NCI-H1436 (cell line): ENCODE results near the gene KIF2A.

Experiments
- DNase-seq: peaks from one replicate; lab custom pipeline; 2025; lab: John Stamatoyannopoulos, UW

KIF2A gene

DNA sequence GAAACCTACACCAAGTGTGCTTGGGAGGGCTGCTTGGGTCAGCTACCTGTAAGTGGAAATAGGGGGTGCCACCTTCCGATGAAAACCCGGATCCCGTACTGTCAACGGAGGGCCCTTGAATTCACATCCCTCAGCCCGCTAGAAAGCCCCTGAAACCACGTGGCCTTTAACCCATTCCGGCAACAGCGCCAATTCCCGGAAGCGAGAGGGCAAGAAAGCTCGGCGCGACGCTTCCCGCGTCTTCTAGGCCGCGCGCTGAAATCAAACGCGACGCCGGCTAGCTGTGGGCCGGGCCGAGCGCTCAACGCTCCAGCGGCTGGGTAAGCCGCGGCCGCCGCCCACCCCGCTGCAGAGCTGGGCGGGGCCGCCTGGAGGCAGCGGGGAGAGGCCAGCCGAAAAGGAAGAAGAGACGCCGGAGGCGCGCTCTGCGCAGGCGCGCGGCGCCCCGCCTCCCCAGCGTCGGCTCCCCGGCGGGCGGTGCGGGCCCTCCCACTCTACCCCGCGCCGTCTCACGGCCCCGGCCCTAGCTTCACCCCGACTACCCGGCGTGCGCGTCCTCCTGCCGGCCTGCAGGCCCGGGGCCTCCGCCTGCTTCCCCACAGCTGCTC, at the start of gene KIF2A:
Gene KIF2A, plus strand, starts transcription at position 492 of the 608 bp plus-strand sequence. CDS start 267 bp downstream, outside the sequence.
- peak; percentile 92 for DNase-seq

DNA sequence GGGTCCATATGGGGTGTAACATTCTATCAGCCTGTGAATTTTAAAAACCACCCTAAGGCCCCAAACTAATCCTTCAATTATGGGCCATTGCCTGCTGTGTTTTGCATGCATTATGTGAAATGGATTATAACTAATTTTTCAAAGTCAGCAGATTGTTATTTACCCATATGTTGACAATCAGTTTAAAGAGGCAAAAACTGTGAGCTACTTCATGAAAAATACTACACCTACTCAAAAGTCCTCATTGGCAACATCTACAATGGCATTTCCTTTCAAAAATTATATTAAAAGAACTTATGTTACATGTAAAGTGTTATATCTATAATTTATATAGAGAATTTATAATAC, 49.0 kb upstream of the KIF2A start:
- DNase-seq, result no peak

DNA sequence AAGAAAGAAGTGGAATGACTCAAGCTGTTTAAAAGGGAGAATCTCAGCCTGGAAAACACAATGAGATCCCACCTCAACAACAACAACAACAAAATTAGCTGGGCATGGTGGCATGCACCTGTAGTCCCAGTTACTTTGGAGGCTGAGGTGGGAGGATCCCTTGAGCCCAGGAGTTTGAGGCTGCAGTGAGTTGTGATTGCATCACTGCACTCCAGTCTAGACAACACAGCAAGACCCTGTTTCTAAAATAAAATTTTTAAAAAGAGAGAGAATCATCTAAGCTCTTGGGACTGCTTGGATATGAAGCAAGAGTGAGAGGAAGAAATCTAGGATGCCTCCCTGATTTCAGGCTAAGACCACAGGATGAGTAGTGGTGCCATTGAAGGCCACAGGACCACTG, 47.4 kb upstream of the KIF2A start:
- no peak for DNase-seq

DNA sequence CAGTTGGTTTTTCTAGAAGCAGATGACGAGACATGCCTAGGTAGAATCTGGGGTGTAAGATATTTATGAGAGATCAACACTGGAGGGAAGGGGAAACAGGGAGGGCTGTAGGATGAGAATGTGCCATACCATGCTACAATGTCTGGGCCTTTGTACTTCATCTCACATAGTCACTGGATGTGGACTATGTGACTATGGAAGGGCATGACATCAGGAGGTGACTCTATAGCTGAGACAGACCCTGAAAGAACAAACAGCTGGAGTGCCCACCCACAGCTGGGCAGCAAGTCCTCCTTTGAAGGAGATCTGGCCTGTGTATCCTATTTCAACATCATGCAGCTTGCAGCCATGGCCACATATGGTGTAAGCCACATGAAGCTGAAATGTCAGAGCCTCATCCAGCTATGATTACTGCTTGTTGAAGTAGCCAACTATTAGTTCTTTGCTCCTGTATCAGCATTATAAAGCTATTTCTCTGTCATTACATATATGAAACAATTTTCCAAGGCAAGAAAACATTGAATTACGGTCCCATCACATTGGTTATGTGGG, 46.2 kb upstream of the KIF2A start:
- no peak for DNase-seq

DNA sequence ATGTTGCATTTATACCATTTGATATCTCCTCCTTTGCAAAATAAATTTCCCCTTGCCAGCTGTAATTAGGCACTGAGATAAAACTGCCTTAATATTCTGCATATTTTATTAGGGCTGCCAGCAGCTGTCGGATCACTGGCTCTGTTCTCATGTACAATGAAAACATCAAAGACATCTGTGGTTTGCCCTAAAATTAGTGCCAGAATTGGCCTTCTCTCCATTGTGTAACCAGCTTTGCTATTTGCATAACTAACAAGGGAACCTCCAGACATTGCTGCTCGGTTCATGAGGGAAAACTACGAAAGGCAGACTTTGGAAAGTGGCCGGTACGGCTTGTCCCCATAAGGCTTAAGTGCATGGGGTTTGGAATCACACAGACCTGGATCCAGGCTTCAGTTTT, 45.5 kb upstream of the KIF2A start:
- no peak for DNase-seq

DNA sequence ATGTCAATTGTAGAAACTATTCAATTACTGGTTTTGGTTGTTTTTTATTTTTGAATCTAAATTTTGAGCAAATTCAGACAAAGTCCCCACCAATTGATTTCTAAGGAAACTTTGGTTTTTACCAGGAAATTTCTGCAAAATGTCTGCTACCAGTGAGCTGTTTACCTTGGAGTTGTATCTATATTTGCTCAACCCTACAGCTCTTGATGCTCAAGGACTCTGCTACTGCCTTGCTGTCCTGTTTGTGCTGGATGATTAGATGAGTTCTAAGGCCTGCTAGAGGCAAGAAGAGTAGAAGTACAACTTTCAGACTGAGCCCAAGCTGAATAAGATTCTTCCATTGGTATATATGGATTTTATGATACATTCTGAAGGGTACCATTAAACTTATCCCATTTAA, 42.6 kb upstream of the KIF2A start:
- DNase-seq, result no peak

DNA sequence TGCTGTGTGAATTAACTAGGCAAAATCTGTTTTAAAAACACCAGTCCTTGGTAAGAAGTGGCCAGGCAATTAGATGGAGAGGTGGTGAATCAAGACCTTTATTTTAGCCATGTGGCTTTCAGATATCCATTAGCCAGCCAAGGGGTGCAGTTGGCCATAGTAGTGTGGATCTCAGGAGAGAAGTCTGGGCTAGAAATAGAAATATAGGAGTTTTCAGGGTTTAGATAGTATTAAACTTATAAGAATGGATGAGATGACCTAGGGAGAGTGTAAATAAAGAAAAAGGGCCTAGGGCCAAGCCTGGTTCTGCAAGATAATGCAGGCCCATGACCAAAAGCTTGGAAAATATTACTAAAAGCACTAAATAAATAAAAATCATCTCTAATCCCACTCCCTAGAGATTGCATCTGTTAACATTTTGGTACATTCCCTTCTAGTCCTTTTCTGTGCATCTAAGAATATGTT, 40.3 kb upstream of the KIF2A start:
- no peak for DNase-seq

DNA sequence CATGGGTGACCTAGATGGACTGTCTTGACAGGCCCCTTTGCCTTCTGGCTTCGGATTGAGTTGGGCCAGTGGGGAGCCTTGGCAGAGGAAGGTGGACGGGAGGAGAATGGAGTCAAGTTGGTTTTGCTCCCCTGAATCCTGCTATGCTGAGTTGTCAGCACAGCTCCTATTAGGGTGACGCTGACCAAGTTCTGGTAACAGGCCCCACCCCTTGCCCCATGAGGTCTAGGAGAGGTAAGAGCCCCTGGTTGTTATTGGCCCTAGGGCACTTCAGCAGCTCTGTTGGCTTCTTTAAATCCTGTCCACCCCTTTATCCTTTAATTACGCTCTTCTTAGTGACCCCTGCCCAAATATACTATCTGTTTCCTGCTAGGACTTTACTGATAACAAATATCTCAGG, 39.4 kb upstream of the KIF2A start:
- no peak for DNase-seq

DNA sequence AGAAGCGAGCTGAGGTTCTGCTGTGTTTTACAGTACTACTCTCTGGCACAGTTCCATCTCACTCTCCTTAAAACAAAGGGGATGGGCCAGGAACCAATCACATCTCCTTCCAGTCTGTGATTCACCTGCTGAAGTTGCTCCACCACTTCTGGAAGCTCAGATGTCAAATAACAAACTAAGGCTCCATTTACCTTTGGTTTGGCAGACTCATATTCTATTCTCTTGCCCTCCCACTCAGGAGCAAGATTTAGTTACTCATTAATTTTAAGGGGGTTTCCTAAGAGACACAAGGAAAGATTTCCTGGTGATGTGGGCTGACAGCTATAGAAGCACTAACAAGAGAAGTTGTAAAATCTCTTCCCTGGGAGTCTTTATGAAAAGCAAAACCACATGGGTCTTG, 37.8 kb upstream of the KIF2A start:
- DNase-seq, result peak; percentile 30

DNA sequence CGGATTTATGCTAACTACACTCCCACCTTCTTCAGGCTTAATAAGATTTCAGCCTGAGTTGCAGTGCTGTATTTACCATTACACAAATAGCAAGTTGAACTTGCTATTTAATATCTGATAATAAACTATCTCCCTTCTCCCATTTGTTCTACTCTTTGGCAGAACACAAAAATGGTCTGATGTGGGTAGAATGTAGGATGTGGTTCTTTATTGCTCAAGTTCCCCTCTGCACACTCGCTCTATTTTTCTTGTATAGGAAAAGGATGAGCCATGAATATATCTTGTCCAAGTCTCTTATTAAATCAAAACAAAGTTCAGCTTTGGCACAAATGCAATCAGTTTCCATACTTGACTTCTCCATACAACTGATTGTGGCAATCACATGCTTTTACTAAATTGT, 37.2 kb upstream of the KIF2A start:
- no peak for DNase-seq

DNA sequence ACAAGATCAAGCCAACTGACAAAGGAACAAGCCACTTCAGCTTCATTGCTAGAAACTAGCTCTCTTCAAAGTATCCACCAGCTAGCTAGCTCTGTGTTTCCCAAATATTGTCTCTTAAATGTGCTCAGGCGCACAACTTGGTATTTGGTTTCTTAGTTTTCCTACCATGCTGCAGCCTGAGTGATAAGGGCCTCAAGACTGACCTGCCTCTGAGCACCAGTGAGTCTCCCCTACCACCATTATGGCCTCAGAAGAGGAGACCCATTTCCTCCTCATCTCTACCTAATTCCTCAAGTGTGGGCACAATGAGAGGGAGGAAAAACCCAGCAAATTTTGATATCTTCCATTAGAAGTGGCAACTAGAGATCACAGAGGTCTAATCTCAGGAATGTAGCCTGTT, 34.6 kb upstream of the KIF2A start:
- DNase-seq, result no peak

DNA sequence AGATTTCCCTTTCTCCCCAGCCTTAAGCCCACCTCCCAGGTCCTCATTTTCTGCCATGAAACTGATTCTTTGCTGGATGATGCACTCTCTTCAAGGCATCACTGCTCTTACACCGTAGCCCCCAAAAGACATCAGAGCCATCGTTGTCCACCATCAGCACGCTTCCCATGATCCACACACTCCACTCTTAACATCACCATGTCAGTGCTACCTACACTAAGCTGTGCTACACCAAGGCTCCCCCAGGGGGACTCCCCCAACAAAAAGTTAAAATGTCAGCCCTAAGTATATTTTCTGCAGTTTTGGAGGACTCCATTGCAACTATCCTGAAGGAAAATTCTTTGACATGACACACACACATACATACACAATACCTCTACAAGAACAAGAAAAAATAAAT, 34.1 kb upstream of the KIF2A start:
- DNase-seq, result no peak

DNA sequence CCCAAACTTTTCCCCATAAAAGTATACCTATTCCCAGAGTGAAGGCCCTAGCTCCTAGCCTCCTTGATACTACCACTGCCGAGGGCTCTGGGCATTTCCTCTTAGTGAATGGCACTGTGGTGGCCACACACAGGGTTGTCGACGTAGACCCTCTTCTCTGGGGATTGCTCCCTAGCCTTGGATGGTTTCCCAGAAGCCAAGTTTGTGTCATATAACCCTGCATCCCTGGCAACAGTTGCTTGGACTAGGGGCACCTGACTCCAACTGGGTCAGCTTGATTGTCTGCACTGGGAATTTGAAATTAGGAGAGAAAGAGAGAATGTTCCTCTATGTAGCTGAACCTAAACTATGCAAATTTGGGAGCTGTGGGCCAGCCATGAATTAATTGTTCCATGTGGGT, 32.3 kb upstream of the KIF2A start:
- no peak for DNase-seq

DNA sequence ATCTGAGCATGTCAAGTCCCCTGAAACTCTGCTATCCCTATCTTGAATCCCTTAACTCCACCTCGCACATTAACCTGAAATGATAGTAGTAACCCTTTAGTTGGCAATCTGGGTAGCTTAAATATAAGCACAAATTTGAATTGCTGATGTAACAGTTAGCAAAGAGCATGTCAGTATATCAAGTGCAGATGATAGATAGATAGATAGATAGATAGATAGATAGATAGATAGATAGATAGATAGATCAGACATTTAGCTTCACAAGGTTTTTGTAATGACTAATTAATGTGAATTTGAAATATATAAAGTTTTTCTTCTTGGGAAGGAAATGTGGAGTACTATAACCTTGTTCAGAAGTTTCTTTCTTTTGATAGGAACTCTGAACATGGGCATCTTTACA, 30.4 kb upstream of the KIF2A start:
- no peak for DNase-seq

DNA sequence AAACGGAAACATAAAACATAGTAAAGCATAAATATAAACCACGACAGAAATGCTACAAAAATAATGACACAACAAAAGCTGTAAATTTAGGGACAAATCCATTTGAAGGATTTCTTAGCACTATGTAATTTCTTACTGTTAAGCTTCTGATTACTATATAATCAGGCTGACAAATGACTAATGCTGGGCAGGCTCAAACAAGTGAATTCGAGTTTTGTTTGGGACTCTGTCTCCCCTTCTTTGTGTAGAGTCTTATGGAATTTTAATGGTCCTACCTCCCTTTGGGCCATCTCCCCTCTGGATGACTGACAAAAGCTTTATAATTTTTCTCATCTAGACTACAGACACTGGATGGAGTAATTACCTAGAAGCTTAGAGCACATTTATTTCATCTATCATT, 24.6 kb upstream of the KIF2A start:
- DNase-seq, result no peak

DNA sequence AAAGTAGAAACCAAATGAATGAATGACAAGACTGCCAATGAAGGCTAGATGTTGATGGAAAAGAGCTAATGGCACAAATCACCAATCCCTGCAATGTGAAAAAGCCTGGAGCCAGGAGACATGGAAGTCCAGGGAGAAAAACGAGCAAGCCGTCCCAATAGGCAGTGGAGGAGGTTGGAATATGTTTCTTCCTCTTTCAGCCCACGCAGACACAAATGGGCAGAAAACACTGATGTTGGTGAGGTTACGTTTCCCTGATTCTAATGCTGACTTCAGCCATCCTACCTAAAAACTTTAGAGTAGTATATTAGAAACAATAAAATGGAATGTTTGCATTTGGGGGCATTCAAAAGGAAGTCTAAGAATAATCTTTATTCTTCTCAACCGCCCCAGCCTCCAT, 23.9 kb upstream of the KIF2A start:
- no peak for DNase-seq

DNA sequence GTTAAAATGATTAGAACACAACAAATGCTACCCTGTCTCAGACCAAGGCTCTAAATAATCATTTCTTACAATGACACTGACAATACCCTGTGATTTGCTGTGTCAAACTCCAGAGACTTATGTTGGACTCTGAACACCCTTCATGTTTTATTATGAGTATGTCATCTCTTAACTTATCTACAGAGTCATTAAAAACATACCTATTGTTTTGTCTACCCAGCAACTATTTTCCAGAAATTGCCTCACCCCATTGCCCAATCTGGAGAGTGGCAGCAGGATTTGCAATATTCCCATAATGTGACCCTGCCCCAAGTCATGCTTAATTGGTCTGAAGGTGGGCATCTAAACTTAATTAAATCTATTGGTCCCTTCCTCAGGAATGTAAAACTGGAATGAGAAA, 23.0 kb upstream of the KIF2A start:
- no peak for DNase-seq

DNA sequence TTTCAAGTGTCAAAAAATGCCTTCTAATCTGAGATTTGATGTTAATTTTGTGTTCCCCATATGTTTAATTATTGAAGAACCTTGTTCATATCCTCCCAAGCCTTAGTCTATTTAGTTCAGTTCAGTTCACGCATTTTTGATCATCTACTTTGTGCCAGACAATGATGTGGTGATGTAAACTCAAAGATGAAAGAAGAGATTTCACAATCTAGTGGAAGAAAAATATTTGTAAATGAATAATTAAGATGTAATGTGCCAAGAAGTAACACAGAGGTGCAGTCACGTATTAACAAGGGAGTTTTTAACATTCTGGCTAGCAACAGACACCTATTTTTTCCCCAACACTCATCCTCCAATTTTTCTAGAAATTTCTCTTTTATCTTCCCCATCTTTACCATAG, 22.1 kb upstream of the KIF2A start:
- DNase-seq, result no peak

DNA sequence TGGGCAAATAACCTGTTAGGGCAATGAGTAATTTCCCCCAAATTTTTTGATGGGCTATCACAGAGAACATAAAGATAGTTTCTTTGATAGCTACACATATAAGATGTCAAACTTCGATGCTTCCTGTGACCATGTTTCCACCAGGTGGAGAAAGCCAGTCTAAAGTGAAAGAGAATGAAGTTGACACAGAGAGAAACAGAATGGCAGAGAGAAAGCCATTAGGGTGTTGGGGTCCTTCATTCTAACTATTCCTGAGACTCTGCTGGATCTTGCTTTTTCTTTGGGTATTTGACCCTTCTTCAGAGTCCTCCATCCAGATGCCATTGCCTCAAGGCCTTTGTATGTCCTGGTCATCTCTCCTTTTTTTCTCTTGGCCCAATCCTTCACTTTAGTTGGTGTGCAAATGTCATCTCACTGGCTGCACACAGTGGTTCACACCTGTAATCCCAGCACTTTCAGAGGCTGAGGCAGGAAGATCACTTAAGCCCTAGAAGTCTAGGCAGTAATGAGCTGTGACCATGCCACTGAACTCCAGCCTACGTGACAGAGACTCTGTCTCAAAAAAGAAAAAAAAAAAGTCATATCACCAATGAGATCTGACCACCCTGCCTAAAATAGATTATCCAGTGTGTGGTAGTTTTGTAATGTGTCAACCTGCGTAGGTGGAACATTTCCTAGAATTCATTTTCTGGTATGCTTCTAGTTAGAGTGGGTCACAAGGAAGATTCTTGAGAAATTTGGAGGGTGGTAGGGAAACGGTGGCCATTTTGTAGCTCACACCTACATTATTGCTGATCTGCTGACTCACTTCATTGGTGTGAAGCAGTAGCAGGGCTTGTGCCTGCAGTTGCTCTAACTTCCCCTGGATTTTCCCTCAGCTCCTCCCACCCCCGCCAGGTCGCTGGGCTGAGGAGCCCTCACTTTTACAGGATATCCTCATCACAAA, 20.8 kb upstream of the KIF2A start:
- no peak for DNase-seq

DNA sequence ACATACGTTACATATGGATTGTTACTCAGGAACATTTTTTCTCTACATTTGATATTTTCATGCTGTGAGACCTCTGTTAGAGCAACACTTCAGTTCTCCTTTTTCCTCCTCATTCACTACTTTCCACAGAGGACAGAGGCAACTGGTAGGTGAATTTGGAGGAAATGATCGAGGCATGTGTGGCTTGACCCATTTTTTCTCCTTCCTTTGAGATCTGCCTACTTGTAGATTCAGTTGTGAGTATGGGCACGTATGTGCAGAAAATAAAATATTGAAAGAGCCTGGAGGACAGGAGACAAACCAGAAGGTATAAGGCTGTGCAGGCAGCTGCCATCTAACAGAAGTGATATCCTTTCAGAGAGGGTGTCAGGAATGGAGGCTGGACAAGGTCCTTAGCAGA, 19.2 kb upstream of the KIF2A start:
- DNase-seq, result no peak

DNA sequence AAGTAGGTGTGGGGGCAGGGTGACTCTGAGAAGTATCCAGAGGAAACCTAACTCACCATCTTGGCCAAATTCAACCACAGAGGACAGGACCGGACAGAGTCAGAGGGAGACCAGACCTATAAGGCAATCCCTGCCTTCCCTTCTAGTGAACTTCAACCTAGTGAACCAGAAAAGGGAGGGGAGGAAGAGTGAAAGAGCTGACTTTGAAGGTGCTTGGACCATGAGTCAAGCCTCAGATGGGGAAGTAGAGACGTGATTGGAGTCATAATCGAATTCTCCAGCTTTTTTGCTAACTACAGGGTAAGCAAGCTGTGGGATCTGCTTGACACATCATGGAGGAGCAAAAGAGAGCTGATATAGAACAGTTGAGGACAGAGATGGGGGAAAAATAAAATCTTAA, 18.8 kb upstream of the KIF2A start:
- DNase-seq, result no peak

DNA sequence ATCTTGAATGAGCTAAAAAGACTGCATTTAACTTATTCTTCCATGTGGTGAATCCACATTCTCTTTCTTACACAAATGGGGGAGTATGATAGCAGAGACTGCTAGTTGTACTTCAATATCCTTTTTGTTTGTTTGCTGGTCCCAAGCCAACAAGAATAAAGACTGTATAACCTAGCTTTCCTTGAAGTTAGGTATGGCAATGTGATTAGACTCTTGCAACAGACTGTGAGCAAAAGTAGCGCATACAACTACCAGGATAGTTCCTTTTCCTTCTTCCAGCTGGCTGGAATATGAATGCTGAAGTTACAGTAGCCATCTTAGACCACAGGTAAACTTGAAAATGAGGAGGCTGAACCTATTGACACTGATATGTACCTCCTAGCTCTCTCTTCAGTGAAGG, 17.9 kb upstream of the KIF2A start:
- DNase-seq, result no peak

DNA sequence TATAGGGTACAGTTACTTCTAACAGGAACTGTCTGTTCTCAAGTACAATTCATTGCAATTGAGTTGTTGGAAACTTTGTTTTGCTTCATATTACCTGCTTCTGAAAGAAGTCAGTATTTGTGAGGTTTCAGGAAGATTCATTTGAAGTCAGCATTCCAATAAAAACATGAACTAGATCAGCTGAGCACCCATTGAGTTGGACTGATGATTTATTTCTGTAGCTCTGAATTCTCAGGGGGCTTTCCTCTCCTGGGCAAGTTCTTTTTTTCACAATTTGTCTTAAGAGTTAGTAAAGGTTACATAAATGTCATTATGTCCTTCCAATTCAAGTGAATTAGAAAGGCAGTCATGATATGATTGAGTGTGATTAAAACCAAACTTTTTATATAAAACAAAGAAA, 16.2 kb upstream of the KIF2A start:
- DNase-seq, result no peak
